GM19035 (cell line): ENCODE data around the gene TRIM25.
A peak's percentile ranks its signal among the peaks of the same experiment; 100 is the strongest.

ENCODE experiments used
- ATAC-seq: cut with Tn5 transposase; IDR thresholded peaks from one replicate; pipeline ENCODE4 v1.9.1; 2021; ENCODE audit not compliant: unreplicated experiment

Gene TRIM25

DNA sequence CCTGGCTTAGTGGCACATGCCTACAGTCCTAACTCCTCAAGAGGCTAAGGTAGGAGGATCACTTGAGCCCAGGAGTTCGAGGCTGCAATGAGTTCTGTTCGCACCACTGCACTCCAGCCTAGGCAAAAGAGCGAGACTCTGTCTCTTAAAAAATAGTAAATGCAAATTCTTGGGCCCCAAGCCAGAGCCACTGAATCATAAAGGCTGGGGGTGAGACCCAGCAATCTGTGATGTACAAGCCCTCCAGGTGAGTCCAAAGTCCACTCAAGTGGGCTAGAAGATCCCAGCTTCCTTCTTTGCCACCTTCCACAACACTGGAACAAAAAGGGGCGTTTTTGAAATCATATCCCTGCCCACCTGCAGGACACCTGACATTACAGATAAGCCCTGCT lies 16.9 kb downstream of the TRIM25 start:
- no peak for ATAC-seq

DNA sequence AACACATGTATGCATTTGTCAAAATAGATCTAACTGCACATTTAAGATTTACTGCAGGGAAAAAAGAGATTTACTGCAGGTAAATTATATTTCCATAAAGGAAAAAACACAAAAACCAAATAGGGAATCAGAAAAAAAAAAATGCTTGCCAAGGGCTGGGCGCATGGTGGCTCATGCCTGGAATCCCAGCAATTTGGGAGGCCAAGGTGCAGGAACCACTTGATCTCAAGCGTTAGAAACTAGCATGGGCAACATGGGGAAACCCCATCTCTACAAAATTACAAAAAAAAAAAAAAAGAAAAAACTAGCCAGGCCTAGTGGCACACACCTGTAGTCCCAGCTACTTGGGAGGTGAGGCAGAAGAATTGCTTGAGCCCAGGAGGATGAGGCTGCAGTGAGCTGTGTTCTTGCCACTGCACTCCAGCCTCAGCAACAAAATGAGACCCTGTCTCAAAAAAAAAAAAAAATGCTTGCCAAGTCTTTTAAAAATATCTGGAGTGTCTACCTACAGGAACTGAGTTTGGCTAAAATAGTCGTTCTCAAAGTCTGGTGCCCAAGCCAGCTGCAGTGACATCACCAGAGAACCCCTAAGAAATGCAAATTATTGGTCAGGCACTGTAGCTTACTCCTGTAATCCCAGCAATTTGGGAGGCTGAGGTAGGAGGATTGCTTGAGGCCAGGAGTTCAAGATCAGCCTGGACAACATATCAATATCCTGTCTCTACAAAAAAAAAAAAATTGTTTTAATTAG lies 17.5 kb downstream of the TRIM25 start:
- no peak for ATAC-seq

DNA sequence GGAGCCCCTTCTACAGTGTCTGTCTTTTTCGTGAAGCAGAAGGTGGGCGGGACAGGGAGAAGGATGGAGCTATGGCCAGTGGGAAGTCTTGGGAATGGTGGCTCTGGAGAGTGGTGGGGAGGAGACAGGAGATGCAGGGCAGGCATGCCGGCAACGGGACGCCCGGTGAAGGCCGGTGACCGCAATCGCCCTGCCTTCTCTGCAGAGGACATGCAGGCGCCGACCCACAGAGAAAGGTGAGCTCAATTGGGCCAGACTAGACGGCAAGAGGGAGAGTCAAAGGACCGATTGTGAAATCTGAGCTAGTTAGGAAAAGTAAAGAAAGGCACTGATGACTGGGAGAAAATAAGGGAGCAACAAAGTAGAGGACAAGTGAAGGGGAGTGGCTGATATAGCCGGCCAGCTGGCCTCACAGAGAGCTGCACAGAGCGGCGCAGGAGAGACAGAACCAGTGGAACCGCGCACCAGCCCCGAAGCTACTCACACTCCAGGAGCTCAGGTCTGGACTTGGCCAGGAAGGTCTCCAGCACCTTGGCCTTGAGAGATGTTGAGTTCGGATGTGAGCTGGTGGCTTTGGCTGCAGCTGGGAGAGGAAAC lies 18.9 kb downstream of the TRIM25 start:
- no peak for ATAC-seq

DNA sequence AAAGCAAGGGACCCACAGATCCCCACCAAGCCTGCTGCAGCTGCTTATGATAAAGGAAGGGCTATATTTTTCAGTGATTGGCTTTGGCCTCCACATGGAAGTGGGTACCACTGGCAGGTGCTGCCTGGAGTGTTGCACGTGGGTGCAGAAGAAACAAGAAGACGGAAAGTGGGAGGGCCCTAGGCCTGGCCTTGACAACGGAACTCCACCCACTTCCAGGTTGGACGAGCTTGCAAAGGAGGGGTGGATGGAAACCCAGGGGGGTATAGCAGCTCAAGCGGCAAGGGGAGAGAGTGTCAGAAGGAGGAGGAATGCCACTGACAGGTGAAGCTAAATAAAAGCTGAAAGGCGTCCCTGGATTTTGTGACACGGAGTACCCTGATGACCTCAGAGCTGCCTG lies 20.3 kb downstream of the TRIM25 start:
- ATAC-seq = no peak

DNA sequence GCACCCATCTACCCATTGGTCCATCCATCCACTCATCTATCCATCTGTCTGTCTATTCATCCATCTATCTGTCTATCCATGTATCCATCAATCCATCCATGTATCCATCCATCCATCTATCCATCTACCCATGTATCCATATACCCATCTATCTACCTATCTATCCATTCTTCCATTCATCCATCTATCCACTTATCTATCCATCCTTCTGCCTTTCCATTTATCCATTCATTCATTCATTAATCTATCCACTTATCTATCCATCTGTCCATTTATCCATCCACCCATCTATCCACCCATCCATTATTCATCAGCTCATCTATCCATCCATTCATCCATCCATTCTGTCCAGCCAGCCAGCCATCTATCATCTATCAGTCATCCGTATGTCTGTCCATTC lies 21.5 kb downstream of the TRIM25 start:
- no peak for ATAC-seq

DNA sequence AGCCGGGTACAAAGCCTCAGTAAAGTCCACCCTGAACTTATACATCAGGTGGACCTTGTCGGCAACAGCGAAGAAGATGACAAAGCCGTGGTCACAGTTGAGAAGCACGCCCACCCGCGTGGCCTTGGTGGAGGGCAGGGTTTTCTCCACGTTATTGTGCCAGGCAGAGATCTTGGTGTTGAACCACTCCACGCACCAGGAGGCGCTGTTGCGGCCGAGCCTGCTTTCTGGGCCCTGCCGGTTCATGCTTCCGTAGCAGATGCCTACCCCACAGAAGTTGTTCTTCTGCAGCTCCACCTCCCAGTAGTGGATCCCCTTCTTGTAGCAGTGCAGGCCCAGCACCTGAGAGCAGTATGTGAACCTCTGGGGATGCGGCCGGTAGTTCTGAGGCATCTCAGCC lies 22.1 kb downstream of the TRIM25 start:
- ATAC-seq = no peak

DNA sequence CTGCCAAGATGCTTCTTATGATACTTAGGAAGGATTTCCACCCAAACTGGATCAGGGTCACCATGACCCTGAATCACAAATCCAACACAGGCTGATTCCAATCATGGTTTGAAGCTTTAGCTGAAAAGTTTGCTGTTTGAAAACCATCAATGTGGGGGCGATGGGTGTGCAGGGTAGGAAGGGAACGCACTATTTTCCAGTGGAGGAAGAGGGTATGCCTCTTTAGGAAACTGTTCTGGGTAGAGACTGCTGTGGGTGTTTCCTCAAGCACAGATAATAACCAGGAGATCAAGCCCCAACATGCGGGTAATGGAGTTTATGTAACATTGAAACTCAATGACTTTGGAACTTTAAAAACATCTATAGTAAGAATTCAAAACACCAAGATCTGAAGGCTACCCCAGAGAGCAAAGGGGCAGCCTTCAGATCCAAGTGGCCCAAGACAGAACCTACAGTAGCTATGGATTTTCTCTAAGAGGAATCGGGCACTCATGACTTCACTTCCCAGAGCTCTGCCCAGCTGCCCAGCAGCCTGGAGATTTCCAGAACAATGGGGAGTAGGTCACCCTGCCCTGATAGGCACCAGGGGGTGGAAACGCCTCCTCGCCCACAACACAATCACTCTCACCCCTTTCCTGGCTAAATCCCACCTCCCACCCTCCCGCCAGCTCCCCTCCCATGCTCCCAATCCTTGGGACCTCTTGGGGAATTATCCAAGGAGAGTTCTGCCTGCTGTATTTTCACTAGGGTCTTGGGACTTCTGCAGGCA lies 22.8 kb downstream of the TRIM25 start:
- ATAC-seq = no peak

DNA sequence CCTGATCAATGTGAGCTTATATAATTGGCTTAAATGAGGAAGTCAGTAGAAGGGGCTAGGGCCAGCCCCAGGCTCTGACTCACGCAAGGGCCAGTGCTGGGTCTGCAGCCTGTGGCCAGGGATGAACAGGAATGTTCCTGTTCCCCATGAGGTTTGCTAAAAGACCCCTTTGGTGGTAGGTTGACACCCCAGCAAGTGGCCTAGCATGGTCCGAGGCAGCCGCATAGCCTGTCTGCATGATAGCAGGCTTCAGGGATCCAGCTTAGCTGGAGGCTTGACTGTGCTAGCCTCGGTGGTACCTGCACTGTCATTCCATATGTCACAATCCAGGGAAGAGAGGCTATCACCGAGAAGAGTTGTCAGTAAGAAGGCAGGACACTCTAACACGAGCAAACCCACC lies 23.5 kb downstream of the TRIM25 start:
- no peak for ATAC-seq

DNA sequence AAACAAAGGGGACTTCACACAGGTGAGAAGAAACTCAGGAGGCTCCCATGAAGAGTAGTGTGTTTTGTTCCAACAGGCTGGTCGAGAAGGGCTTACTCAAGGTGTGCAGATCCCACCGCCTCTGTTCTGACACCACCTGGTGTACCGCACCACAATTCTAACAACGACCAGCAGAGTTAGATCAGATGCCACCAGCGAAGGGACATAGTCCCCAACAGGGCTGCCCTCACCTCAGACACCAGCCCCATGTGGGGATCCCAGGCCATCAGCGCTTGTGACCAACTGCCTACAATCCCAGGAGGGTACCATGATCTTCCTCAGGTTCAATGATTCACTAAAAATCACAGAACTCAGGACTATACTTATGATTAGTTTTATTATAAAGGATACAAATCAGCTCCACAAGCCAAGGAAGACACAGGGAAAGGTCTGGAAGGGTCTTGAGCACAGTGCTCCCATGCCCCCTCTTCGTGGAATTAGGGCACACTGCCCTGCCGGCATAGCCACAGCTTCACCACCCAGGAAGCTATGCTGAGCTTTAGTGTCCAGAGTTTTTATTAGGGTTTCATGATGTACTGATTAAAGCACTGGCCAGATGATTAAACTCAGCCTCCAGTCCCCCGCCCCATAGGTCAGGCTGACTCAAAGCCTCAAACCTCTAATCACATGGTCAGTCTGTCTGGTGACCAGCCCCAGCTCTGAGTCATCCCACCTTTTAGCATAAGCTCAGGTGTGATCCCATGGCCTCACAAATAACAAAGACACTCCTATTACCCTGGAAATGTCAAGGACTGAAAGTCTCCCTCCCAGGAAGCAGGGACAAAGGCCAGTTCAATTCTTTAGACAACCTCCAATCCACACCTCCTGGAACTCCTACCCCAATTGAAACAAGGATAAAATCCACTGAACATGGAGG lies 26.0 kb downstream of the TRIM25 start:
- ATAC-seq = no peak

DNA sequence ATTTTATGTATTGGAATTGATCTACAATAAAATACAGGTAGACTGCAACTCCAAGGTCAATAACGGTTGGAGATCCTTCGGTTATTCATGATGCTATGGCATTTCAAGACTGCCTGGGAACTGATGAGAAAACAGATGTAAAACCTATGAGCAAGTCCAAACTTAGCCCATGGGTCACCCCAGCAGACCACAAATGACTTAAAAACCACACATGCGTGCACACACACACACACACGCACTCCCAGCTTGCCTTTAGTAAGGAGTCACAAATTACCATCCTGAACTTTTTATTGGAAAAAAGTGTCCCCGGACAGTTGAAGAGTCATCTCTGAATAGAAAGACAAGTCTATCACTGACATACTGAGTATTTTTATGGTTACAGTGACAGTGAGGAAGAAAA lies 26.7 kb downstream of the TRIM25 start:
- ATAC-seq = no peak

DNA sequence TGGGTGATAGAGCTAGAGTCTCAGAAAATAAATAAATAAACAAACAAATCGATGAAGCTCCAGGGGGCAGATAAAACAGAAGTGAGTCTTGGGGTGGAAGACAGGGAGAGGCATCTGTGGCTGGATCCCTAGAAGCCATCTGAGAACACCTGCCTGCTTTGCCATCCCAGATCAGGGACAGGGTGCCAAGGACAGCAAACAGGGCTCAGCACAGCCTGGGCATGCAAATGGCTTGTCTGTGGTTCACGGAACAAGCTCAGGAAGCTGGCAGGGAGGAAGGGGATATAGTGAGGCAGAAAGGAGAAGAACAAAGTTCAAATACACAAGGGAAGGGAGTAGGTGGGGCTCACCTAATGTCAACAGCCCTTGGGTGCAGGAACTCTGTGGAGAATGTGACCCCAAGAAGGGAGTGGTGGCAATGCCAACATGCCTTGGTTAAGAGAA lies 27.5 kb downstream of the TRIM25 start:
- no peak for ATAC-seq

DNA sequence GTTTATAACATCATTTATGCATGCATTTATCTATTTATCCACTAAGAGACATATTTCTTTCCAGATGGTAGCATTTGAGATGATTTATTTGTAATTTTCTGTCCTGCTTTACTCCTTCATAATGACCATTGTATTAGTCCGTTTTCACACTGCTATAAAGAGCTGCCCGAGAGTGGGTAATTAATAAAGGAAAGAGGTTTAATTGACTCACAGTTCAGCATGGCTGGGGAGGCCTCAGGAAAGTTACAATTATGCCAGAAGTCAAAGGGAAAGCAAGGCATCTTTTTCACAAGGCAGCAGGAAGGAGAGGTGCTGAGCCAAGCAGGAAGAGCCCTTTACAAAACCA lies 28.6 kb downstream of the TRIM25 start:
- no peak for ATAC-seq

DNA sequence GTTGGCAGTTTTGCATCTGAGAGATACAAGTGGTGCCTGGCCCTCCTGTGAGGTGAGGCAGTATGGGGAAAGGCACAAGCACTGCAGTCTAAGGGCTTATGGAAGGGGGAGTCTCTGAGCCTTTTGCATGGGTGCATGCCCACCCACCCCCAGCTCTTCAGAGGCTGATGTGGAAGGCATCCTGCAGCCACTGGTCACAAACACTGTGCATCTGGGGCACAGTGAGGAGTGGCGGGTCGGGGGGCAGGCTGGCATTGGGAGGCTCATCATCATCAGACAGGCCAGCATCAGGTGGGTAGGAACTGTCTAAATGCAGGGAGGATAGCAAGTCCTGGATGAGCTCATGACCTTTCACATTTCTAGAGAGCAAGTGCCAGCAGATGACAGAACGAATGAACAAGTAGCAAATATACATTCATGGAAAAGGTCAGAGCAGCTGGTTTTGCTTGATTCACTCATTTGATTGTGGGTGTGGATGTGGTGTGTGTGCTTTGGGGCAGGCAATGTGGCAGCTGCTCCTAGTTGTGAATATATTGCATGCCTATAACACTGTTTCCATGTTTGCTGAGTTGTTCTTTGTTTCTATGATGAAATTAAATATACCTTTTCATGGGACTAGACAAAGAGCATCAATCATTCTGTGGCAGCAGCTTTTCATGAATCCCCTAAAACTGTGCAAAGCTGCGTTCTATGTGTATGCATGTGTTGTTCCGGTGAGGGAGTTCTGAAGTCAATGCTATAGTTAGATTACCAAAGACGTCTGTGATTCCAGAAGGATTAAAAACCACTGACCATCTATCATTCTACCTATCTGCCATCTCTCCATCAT lies 29.2 kb downstream of the TRIM25 start:
- no peak for ATAC-seq

DNA sequence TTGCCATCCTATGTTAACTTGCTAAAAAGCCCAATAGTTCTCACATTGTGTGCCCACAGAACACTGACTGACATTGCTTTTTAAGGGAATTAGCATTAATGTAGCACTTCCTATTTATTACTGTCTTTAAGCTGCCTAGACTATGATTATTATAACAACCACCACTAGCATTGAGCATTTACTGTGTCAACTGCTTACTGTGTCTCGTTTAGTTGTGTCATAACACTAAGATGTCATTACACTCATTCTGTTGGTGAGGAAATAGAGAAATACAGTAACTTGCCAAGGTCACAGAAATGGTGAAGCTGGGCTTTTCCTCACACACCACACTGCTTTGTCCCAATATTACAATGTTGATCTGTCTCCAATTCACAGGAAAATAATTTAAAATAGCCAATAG lies 30.2 kb downstream of the TRIM25 start:
- no peak for ATAC-seq

DNA sequence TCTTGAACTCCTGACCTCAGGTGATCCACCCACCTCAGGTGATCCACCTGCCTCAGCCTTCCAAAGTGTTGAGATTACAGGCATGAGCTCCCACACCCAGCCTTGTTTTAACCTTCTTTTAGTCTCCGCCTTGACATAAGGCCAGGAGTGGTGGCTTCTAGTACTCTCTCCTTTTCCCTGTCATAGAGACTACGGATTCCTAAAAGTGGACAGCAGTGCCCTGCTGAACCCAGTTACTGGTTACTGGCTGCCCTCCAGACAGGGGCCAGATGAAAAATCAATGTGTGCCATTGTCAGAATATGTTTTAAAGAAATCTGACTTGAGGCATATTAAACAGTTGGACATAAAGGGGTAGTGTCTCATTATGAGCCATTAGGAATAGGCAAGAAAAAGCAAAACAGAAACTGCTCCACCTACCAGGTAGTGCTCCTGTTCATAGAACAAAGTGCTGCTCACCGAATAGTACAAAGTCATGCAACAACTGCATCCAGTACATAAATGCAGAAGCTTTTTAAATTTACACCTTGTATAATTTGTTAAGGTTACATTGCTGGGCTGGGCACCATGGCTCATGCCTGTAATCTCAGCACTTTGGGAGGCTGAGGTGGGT lies 32.1 kb downstream of the TRIM25 start:
- no peak for ATAC-seq

DNA sequence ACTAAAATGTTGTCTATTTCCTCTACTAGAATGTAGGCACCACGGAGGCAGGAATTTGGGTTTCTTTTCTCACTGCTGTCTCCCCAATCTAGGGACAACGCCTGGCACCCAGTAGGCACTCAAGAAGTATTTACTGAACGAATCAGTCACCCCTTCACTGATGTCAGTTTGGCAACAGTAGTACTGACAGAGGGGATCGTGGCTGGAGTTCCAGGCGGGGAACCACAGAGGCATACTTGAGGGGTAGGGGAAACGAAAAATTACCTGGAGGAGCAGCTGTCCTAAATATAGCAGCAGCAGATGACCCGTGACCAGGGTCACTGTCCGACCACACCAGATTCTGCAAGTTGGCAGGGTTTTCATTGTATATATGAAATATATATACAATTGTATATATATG lies 33.3 kb downstream of the TRIM25 start:
- ATAC-seq = no peak

DNA sequence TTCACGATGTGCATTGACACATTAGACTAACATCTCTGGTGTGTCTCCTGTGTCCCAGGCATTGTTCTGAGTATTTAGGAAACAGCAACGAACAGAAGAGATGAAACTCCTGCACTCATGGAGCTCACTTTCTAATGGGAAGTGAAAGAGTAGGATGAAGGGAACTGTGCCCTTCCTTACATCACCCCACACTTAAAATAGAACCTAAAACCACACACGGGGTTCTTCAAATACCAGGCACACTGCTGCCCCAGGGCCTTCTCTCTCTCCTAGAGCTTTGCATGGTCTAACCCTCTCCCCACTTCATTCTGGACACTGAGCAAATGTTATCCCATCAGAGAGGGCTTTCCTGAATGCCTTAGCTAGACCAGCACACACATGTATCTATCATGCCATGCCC lies 33.7 kb downstream of the TRIM25 start:
- ATAC-seq = no peak

DNA sequence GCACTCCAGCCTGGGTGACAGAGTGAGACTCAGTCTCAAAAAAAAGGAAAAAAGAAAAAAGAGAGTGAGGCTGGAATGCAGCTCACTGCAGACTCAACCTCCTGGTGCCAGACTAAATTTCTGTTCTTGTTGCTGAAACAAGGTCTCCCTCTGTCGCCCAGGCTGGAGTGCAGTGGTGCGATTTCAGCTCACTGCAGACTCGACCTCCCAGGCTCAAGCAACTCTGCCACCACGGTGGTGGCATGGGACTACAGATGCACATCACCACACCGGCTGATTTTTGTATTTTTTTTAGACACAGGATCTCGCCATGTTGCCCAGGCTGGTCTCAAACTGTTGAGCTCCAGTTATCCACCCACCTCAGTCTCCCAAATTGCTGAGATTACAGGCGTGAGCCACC lies 34.6 kb downstream of the TRIM25 start:
- no peak for ATAC-seq

DNA sequence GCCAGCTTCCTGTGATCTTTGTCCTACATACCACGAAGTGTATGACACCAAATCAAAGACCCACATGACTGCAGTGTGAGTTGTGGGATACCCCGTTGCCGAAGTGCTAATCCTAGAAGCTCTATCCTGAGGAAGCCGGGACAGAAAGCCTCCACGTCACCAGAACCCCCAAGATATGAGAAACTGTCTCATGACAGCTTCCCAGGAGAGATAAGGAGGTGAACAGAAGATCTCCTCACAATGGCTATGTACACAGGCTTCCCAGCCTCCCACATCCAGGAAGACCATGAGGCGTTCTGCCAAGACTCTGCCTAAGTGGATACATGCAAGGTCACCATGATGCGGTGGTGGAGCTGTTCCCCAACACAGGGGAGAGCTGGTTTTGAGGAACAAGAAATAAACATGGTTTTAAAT lies 37.1 kb downstream of the TRIM25 start:
- ATAC-seq = no peak

DNA sequence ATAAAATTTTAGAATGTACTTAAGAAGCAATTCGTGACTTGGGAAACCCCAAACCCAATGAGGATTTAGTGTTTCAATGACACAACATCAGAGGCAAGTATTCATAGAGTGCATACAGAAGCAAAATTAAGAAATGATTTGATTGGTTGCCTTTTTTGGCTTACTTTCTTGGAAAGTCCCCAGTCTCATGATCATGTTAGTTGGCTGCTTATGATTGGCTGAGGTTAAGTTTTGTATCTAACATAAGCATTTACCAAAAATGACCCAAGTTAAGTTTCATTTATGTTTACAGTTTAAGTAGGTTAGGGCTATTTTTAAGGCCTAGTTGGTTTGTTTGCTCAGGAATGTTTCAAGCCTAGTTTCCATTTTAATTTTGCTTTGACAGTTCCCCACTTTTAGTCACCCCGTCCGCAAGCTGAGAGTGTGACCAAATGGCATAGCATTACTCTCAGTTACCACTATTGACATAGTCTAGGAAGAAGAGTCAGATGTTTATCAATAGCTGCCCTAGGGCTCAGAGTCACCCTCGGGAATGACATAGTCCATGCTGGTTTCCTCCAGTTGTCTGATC lies 43.7 kb downstream of the TRIM25 start:
- ATAC-seq = peak; percentile 73
